Heart right ventricle (tissue), 16 donors: ENCODE data around the gene WNT7B. TPM values are rescaled to one million over a fixed set of nuclear protein-coding genes. Genes with fewer than 3 reads are reported as not detected.

ENCODE experiments used
- ATAC-seq, 8 donors: fragments of 200-7000 bp; cut with Tn5 transposase; one replicate each; pipeline ENCODE4 v1.9.1; 2020; ENCODE audit warnings: mild to moderate bottlenecking in 8 of 8, moderate library complexity in 8 of 8, moderate number of reproducible peaks in 1 of 8
- DNase-seq, 2 donors: peaks; one replicate each; pipeline ENCODE4 v3.0.0-alpha.2; 2020
- H3K27ac ChIP-seq, 10 donors: fragments of 200-600 bp; sonication (generic) in 2 of 10; one replicate each; pipeline versions ENCODE4 v1.5.0 to v1.8.0; 2020 to 2022; ENCODE audit warnings: mild to moderate bottlenecking in 3 of 10
- H3K27me3 ChIP-seq, 7 donors: fragments of 200-600 bp; one replicate each; pipeline ENCODE4 v1.8.0; 2021 to 2022; ENCODE audit warnings: mild to moderate bottlenecking in 2 of 7
- H3K36me3 ChIP-seq, 9 donors: fragments of 200-600 bp; sonication (generic) in 1 of 9; one replicate each; pipeline versions ENCODE4 v1.5.0 to v1.8.0; 2020 to 2022; ENCODE audit warnings: mild to moderate bottlenecking in 2 of 9
- H3K4me1 ChIP-seq, 9 donors: fragments of 200-600 bp; sonication (generic) in 1 of 9; one replicate each; pipeline versions ENCODE4 v1.5.0 to v1.8.0; 2020 to 2022; ENCODE audit warnings: mild to moderate bottlenecking in 4 of 9
- H3K4me3 ChIP-seq, 10 donors: fragments of 200-600 bp; sonication (generic) in 2 of 10; one replicate each; pipeline versions ENCODE4 v1.5.0 to v1.8.0; 2020 to 2022; ENCODE audit warnings: mild to moderate bottlenecking in 7 of 10, moderate library complexity in 2 of 10
- H3K9me3 ChIP-seq, 11 donors: fragments of 200-600 bp in 10 of 11; sonication (generic) in 2 of 11; one replicate each; pipeline versions ENCODE4 v1.5.0 to v1.8.0; 2013 to 2022; ENCODE audit warnings: mild to moderate bottlenecking in 2 of 11, control low read depth in 1 of 11, moderate library complexity in 1 of 11
- CTCF ChIP-seq, 9 donors: fragments of 200-600 bp; sonication (generic) in 2 of 9; IDR thresholded peaks; one replicate each; pipeline versions ENCODE4 v1.5.0 to v1.8.0; 2021 to 2022; ENCODE audit warnings: antibody characterized with exemption in 9 of 9, mild to moderate bottlenecking in 5 of 9, moderate library complexity in 1 of 9
- WGBS, 2 donors: extraction: QIAGEN DNeasy Blood & Tissue Kit; methylation state at CpG; one replicate each; pipeline ENCODE4 v1.1.7; 2013; ENCODE audit warnings: inconsistent platforms in 1 of 2; 5-methylcytosine and 5-hydroxymethylcytosine counted together
- intact Hi-C, 10 donors: fragments of 100-400 bp; cut with DNase I; formaldehyde crosslinking; loops; one replicate each; pipeline versions ENCODE4 v1.11.1 to v1.14.2; 2022
- polyA plus RNA-seq, 2 donors: library from polyadenylated mRNA; stranded (reverse); fragments of 200-250 nt; gene quantifications; one replicate each; pipeline ENCODE4 v1.2.3, GENCODE V29; 2013
- total RNA-seq, 10 donors: library from RNA; stranded (reverse); fragmentation: NEBNext Ultra II Directional in 3 of 10; extraction: Animal tissue kit (Norgen Biotek cat#: 25700) in 3 of 10; gene quantifications; one replicate each; pipeline versions ENCODE4 v1.2.1 to v1.2.4, GENCODE V29; 2021 to 2023
- donor health status: Arrhythmogenic right ventricular cardiomyopathy.
- donor health status: ischemic (EF 13 %, LVEDD 7.1; RV severe dilation, severe dysfunction).
- donor health status: healthy with polysubstance abuse.
- donor health status: DM: no; HTN: yes; CAD: no.
- donor health status: DM: no; HTN: no; CAD: no.
- donor health status: ischemic (EF 25% LVEDD 6.9; RV normal size, moderate dysfunction).
- donor health status: ischemic (EF 25% LVEDD 5.7; RV mildly dilated, moderate dysfunction).
- donor health status: healthy.
- donor health status: DM: yes; HTN: yes; CAD: no.
- donor health status: Ischemic cardiomyopathy.
- donor health status: ischemic (EF 35%, LVEDD 5.7; RV mildly dilated, moderate dysfunction).
- donor health status: nonischemic (EF 11% LVEDD 7.7; RV severe dilation, severe dysfunction).
- donor health status: DM: yes; HTN: yes; CAD: no.
- donor health status: PGD.
- donor health status: ischemic (EF 29% LVEDD 5.4; RV normal size, mild dysfunction).
- donor health status: nonischemic (EF 23%, LVEDD 6.1; RV moderate dilation, normal function).

The WNT7B gene
- total and polyA plus RNA-seq, 12 donors = not detected

- peaks cover 0 to 55% (median 32%) of the 10 kb centered on the region in 7 donors for H3K27me3 ChIP-seq
- no peak for DNase-seq
- TF ChIP-seq CTCF (IDR thresholded peaks at IDR 0.05) = no peak
- no peak overlapping the region for H3K27ac ChIP-seq
- intact Hi-C loops = no loop called here
- H3K36me3 ChIP-seq = no peaks in the 10 kb centered on the region
- WGBS, 2 donors = 73 to 81% methylated on average over 15 of the region's 15 CpGs
- H3K4me3 ChIP-seq = no peak overlapping the region
- H3K4me1 ChIP-seq = no peaks in the 10 kb centered on the region
- ATAC-seq = no peak
- no peaks in the 10 kb centered on the region for H3K9me3 ChIP-seq
Observed at GRCh38 chr22:45952151-45952550, 24.8 kb downstream of the WNT7B start.

- Histone ChIP-seq H3K4me3 (no peak overlapping the region), H3K27me3 (peaks cover 0 to 33% (median 17%) of the 10 kb centered on the region in 7 donors), H3K36me3 (no peaks in the 10 kb centered on the region), H3K9me3 (no peaks in the 10 kb centered on the region), H3K27ac (no peak overlapping the region), H3K4me1 (no peaks in the 10 kb centered on the region)
- TF ChIP-seq CTCF (IDR thresholded peaks at IDR 0.05) = no peak
- intact Hi-C loops = no loop called here
- 92 to 94% methylated on average over 23 of the region's 23 CpGs for WGBS, 2 donors
- DNase-seq (no peak), ATAC-seq (no peak)
Observed at GRCh38 chr22:45949891-45950290, 27.1 kb downstream of the WNT7B start.

GRCh38 chr22:45949258-45949870 is 27.6 kb downstream of the WNT7B start:
- peaks cover 0 to 28% (median 12%) of the 10 kb centered on the region in 7 donors for H3K27me3 ChIP-seq
- no peaks in the 10 kb centered on the region for H3K9me3 ChIP-seq
- no peak overlapping the region for H3K27ac ChIP-seq
- 83 to 87% methylated on average over 22 of the region's 22 CpGs for WGBS, 2 donors
- no peak overlapping the region for H3K4me3 ChIP-seq
- no peak for TF ChIP-seq CTCF (IDR thresholded peaks at IDR 0.05)
- H3K36me3 ChIP-seq = no peaks in the 10 kb centered on the region
- no peak for ATAC-seq
- H3K4me1 ChIP-seq = no peaks in the 10 kb centered on the region
- DNase-seq = no peak
- intact Hi-C loops = no loop called here

- Histone ChIP-seq H3K9me3 (no peaks in the 10 kb centered on the region), H3K27me3 (peaks cover 0 to 21% (median 5%) of the 10 kb centered on the region in 7 donors), H3K4me3 (no peak overlapping the region), H3K4me1 (no peaks in the 10 kb centered on the region), H3K36me3 (no peaks in the 10 kb centered on the region), H3K27ac (no peak overlapping the region)
- intact Hi-C loops = no loop called here
- TF ChIP-seq CTCF (IDR thresholded peaks at IDR 0.05) = no peak
- peak in 1 of 8 donors; percentile 8 for ATAC-seq
- 84 to 88% methylated on average over 21 of the region's 21 CpGs for WGBS, 2 donors
- no peak for DNase-seq
Observed at GRCh38 chr22:45948081-45948648, 28.8 kb downstream of the WNT7B start.
